Activated CD8-positive, alpha-beta T cell treated with anti-CD3 and anti-CD28 coated beads for 36 hours (primary cell): ENCODE results near the gene ZNF335. TPM values are rescaled to one million over a fixed set of nuclear protein-coding genes. Genes with fewer than 3 reads are reported as not detected.

Experiments used
- ATAC-seq: fragments of 200-7000 bp; cut with Tn5 transposase; one replicate; pipeline ENCODE4 v1.10.0; 2021; ENCODE audit warnings: mild to moderate bottlenecking, moderate library complexity
- CTCF ChIA-PET: fragments of 350-600 bp; sonication (Branson Sonifier 250); formaldehyde crosslinking; loops from one replicate; lab custom pipeline; 2021; ENCODE audit warnings: antibody characterized with exemption; lab: Charles Lee
- POLR2A ChIA-PET: fragments of 350-600 bp; sonication (Branson Sonifier 250); formaldehyde crosslinking; loops from one replicate; lab custom pipeline; 2021; ENCODE audit warnings: antibody characterized with exemption; lab: Charles Lee
- DNase-seq: peaks from one replicate; pipeline ENCODE4 v3.0.0-alpha.2; 2020
- H3K27ac Mint-ChIP-seq: one replicate; pipeline ENCODE4 v1.8.0; 2021; ENCODE audit warnings: mild to moderate bottlenecking, mixed read lengths
- H3K27me3 Mint-ChIP-seq: one replicate; pipeline ENCODE4 v1.8.0; 2021; ENCODE audit warnings: mixed read lengths
- H3K36me3 Mint-ChIP-seq: one replicate; pipeline ENCODE4 v1.8.0; 2021; ENCODE audit warnings: low read depth, mixed read lengths
- H3K4me1 Mint-ChIP-seq: one replicate; pipeline ENCODE4 v1.8.0; 2021; ENCODE audit warnings: low read depth, mixed read lengths
- H3K4me3 Mint-ChIP-seq: one replicate; pipeline ENCODE4 v1.8.0; 2021; ENCODE audit warnings: mild to moderate bottlenecking, moderate library complexity, mixed read lengths
- H3K9me3 Mint-ChIP-seq: one replicate; pipeline ENCODE4 v1.8.0; 2021; ENCODE audit warnings: mixed read lengths
- intact Hi-C: fragments of 100-400 bp; cut with micrococcal nuclease; formaldehyde crosslinking; loops from one replicate; pipeline ENCODE4 v1.10.0; 2022
- total RNA-seq, 2 experiments: library from RNA; stranded (reverse); gene quantifications; one replicate each; pipeline ENCODE4 v1.2.3, GENCODE V29; 2021
- TF ChIP-seq, protein P1 (sequence below): fragments of 200-600 bp; IDR thresholded peaks from one replicate; pipeline ENCODE4 v1.8.0; 2022; ENCODE audit warnings: antibody characterized with exemption, mild to moderate bottlenecking

The ZNF335 gene
- total RNA-seq, 2 experiments from 2014 or later: 27.0 to 28.8 TPM

GRCh38 chr20:46000262-46000996, 28.4 kb upstream of the ZNF335 start:
- no peaks in the 10 kb centered on the region for H3K9me3 Mint-ChIP-seq
- DNase-seq: peak; percentile 34
- no peaks in the 10 kb centered on the region for H3K36me3 Mint-ChIP-seq
- no peak overlapping the region for H3K4me3 Mint-ChIP-seq
- CTCF ChIA-PET: interaction anchor here (1.0 to 6.3 kb wide), 5 partner anchors 13 to 31 kb away, joined by 4 to 71 read pairs (median 12); no protein-coding TSS in a partner anchor
- ATAC-seq: peak; percentile 42
- TF ChIP-seq, protein P1, sequence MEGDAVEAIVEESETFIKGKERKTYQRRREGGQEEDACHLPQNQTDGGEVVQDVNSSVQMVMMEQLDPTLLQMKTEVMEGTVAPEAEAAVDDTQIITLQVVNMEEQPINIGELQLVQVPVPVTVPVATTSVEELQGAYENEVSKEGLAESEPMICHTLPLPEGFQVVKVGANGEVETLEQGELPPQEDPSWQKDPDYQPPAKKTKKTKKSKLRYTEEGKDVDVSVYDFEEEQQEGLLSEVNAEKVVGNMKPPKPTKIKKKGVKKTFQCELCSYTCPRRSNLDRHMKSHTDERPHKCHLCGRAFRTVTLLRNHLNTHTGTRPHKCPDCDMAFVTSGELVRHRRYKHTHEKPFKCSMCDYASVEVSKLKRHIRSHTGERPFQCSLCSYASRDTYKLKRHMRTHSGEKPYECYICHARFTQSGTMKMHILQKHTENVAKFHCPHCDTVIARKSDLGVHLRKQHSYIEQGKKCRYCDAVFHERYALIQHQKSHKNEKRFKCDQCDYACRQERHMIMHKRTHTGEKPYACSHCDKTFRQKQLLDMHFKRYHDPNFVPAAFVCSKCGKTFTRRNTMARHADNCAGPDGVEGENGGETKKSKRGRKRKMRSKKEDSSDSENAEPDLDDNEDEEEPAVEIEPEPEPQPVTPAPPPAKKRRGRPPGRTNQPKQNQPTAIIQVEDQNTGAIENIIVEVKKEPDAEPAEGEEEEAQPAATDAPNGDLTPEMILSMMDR: no peak
- peaks cover 59% of the 10 kb centered on the region for H3K4me1 Mint-ChIP-seq
- peaks cover 10% of the 10 kb centered on the region for H3K27me3 Mint-ChIP-seq
- intact Hi-C loops: no loop called here
- no peak overlapping the region for H3K27ac Mint-ChIP-seq
- POLR2A ChIA-PET: interaction anchor here (0.5 to 1.0 kb wide), 2 partner anchors 9 to 28 kb away, joined by 3 read pairs; no protein-coding TSS in a partner anchor

DNA sequence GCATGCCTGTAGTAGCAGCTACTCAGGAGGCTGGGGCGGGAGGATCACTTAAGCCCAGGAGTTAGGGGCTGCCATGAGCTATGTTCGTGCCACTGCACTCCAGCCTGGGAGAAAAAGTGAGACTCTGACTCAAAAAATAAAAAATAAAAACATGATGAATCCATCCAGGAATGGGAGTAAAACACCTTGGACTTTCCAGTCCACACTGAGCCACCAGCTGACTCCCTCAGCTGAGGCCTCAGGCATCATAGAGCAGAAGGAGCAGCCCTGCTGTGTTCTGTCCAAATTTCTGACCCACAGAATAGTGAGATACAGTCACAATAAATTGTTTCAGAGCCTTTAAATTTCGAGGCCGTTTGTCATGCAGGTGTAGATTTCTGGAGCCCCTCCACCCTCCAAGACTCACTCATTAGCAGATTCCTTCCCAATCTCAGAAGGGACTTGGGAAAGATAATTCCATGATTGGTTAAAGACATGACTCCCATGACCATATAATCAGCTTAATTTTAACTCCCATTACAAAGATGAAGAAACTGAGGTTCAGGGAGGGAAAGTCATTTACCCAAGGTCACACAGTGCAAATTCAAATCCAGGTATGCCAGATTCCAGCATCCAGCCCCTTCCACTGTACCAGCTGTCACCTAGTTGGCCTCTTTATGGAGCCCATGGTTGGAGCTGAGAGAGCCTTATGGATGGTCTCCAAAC, 27.7 kb upstream of the ZNF335 start:
- H3K4me1 Mint-ChIP-seq: peaks cover 59% of the 10 kb centered on the region
- intact Hi-C loops: no loop called here
- POLR2A ChIA-PET: interaction anchor here (0.5 to 1.5 kb wide), 3 partner anchors 8 to 27 kb away, joined by 3 to 4 read pairs (median 3); no protein-coding TSS in a partner anchor

DNA sequence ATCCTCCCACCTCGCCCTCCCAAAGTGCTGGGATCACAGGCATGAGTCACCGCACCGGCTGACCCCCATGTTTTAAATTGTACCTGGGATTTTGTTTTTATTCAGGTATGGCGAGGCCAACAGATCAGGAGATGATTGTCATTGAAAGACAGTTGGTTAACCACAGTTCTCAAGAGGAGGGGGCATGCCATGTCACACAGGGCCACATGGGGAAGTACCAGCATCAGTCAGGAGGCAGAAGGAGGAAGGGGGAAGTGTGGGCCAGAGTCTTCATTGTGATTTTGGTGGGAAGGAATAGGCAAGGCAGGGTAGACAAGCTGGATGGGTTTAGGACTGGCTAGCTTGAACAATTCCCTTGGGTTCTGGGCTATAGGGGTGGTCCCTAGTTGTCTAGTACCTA, 26.8 kb upstream of the ZNF335 start:
- no peak overlapping the region for H3K4me3 Mint-ChIP-seq
- CTCF ChIA-PET: interaction anchor here (1.0 to 6.3 kb wide), 4 partner anchors 11 to 25 kb away, joined by 3 to 71 read pairs (median 22); no protein-coding TSS in a partner anchor
- H3K9me3 Mint-ChIP-seq: no peaks in the 10 kb centered on the region
- H3K27ac Mint-ChIP-seq: peak overlapping the region; percentile 2
- POLR2A ChIA-PET: interaction anchor here (1.5 kb wide), 1 partner anchor 9 kb away, joined by 4 read pairs; no protein-coding TSS in a partner anchor
- H3K27me3 Mint-ChIP-seq: peaks cover 13% of the 10 kb centered on the region
- intact Hi-C loops: no loop called here
- peak; percentile 63 for DNase-seq
- TF ChIP-seq, protein P1: no peak
- H3K36me3 Mint-ChIP-seq: no peaks in the 10 kb centered on the region
- peaks cover 52% of the 10 kb centered on the region for H3K4me1 Mint-ChIP-seq
- peak; percentile 85 for ATAC-seq

More for the DNA sequence above, 27.7 kb upstream of the ZNF335 start:
- Mint-ChIP-seq H3K27ac (no peak overlapping the region), H3K4me3 (no peak overlapping the region), H3K9me3 (no peaks in the 10 kb centered on the region), H3K27me3 (peaks cover 13% of the 10 kb centered on the region), H3K36me3 (no peaks in the 10 kb centered on the region)
- TF ChIP-seq, protein P1: no peak
- ATAC-seq: no peak
- no peak for DNase-seq
- CTCF ChIA-PET: interaction anchor here (1.0 to 6.3 kb wide), 5 partner anchors 12 to 30 kb away, joined by 3 to 71 read pairs (median 12); no protein-coding TSS in a partner anchor

DNA sequence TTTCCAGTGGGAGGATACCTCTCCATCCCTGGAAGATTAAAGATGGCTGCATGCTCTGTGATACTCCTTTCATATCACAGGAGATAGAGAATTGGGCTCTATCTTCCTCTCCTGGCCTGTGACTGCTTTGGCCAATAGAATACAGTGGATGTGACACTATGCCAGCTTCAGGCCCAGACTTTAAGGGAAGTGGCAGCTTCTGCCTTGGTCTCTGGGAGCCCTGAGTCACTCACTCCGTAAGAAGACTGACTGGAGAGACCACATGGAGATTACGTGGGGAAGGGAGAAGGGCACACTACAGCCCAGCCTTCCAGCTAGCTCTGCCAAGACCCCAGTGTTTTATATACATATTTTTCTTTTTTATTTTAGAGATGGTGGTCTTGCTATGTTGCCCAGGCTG, 26.3 kb upstream of the ZNF335 start:
- TF ChIP-seq, protein P1: no peak
- no peaks in the 10 kb centered on the region for H3K36me3 Mint-ChIP-seq
- POLR2A ChIA-PET: interaction anchor here (1.5 kb wide), 1 partner anchor 10 kb away, joined by 4 read pairs; no protein-coding TSS in a partner anchor

More for the DNA sequence above, 26.3 kb upstream of the ZNF335 start:
- no peak overlapping the region for H3K27ac Mint-ChIP-seq
- no peak overlapping the region for H3K4me3 Mint-ChIP-seq
- CTCF ChIA-PET: interaction anchor here (2.5 to 6.3 kb wide), 3 partner anchors 11 to 25 kb away, joined by 12 to 71 read pairs (median 33); no protein-coding TSS in a partner anchor
- DNase-seq (no peak), ATAC-seq (peak; percentile 34)
- intact Hi-C loops: no loop called here
- peaks cover 52% of the 10 kb centered on the region for H3K4me1 Mint-ChIP-seq
- H3K9me3 Mint-ChIP-seq: no peaks in the 10 kb centered on the region
- H3K27me3 Mint-ChIP-seq: peaks cover 13% of the 10 kb centered on the region
